ENCODE data around the gene CCR7. TPM values are rescaled to one million over a fixed set of nuclear protein-coding genes. Genes with fewer than 3 reads are reported as not detected.

Gene CCR7
- polyA plus RNA-seq, 1 of the 3 experiments (the other 2 are of a cell fraction), result not detected

DNA sequence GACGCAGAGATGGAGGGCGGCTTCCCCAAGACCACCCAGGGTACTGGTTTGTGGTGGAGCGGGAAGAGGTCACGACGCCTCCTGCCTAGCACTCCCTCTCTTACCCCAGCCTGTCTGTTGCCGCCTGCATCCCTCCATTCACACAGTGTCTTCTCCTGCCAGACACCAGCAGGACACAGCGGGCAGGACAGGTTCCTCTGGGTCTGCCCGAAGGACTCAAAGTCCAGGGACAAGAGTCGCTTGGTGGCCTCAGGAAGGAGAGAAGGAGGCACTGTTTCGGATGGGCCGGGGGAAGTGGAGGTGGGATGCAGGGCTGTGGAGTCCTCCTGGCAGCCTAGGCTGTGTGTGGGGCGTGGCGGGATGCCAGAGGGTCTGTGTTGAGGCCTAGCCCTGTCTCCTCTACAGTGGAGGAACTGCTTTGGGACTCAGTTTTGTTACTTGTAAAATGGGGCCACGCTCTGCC lies 44.2 kb downstream of the CCR7 start:
- 0 out of 2 replicates have a peak, but pooled peaks cover 6% of the 10 kb centered on the region for H3K9me3 ChIP-seq
- H3K36me3 ChIP-seq (replicated peaks in 1 of 2; ENCODE audit: control insufficient read depth in 1 of 2, insufficient read depth in 2 of 2, low read length in 1 of 2), result no peaks in the 10 kb centered on the region
- no peak overlapping the region for H3K9ac ChIP-seq
- ChIA-PET CTCF (interaction anchor here (1.7 to 4.5 kb wide), 2 partner anchors 12 to 44 kb away, joined by 6 to 21 read pairs; no protein-coding TSS in a partner anchor), POLR2A (no interaction called here)
- no peak for DNase-seq
- no peak overlapping the region for H3K4me3 ChIP-seq (ENCODE audit: low read depth in 2 of 2, low read length in 1 of 2)
- H3K4me2 ChIP-seq, result peak overlapping the region; percentile 27; the same call in 1 of the 2 replicates
- no peaks in the 10 kb centered on the region for H3K79me2 ChIP-seq (ENCODE audit: insufficient read depth)
- H3K27me3 ChIP-seq (ENCODE audit: insufficient read depth), result no peaks in the 10 kb centered on the region
- H3K4me1 ChIP-seq (ENCODE audit: control insufficient read depth in 1 of 2, insufficient read depth in 2 of 2, low read depth in 1 of 2, low read length in 1 of 2), result peaks cover 7 to 16% of the 10 kb centered on the region in 2 experiments; a peak in 3 of 4 replicates
- TF ChIP-seq USF1 (IDR thresholded peaks at IDR 0.05; ENCODE audit: borderline replicate concordance, low read depth), result no peak
- no peak for TF ChIP-seq MXI1 (IDR thresholded peaks at IDR 0.05; ENCODE audit: low read depth, low read length)
- TF ChIP-seq ELF1 (IDR thresholded peaks at IDR 0.05), result no peak
- TF ChIP-seq RXRA (IDR thresholded peaks at IDR 0.05; ENCODE audit: borderline replicate concordance, low read depth), result no peak
- no peak for TF ChIP-seq NFIC (IDR thresholded peaks at IDR 0.05; ENCODE audit: borderline replicate concordance)
- TF ChIP-seq USF2 (IDR thresholded peaks at IDR 0.05; ENCODE audit: borderline replicate concordance, low read depth, low read length), result no peak
- TF ChIP-seq FOSL2 (IDR thresholded peaks at IDR 0.05; ENCODE audit: borderline replicate concordance, low read depth), result no peak
- no peak for TF ChIP-seq RFX5 (IDR thresholded peaks at IDR 0.05; ENCODE audit: low read length)
- TF ChIP-seq ZBTB33 (IDR thresholded peaks at IDR 0.05; ENCODE audit: borderline replicate concordance, low read depth), result no peak
- TF ChIP-seq YY1 (IDR thresholded peaks at IDR 0.05; ENCODE audit: low read depth), result no peak
- no peak for TF ChIP-seq NRF1 (IDR thresholded peaks at IDR 0.05; ENCODE audit: low read depth, low read length)
- TF ChIP-seq RAD21 (IDR thresholded peaks at IDR 0.05; ENCODE audit: low read length), result no peak
- TF ChIP-seq TEAD4 (IDR thresholded peaks at IDR 0.05; ENCODE audit: borderline replicate concordance, insufficient read depth), result no peak
- no peak for TF ChIP-seq CTCF (IDR thresholded peaks at IDR 0.05)
- TF ChIP-seq MEF2A (IDR thresholded peaks at IDR 0.05; ENCODE audit: borderline replicate concordance, low read depth), result no peak
- peak overlapping the region in 1 of 2 experiments; percentile 45; a peak in 2 of 4 replicates for H3K27ac ChIP-seq (ENCODE audit: low read depth in 2 of 2, low read length in 1 of 2)
- H3K9me2 ChIP-seq, result no peaks in the 10 kb centered on the region
- H2AFZ ChIP-seq (ENCODE audit: low read depth), result peak overlapping the region; percentile 72; the same call in 1 of the 2 replicates
- peaks cover 33% of the 10 kb centered on the region for H3F3A ChIP-seq (replicated peaks; ENCODE audit: insufficient read depth)
- no peaks in the 10 kb centered on the region for H4K20me1 ChIP-seq (ENCODE audit: insufficient read depth)
- WGBS (ENCODE audit: low lambda C conversion rate), result 96% methylated on average over 12 of the region's 14 CpGs

Measured in SK-N-SH (cell line).